Activated CD8-positive, alpha-beta memory T cell treated with anti-CD3 and anti-CD28 coated beads, Interleukin-2, amount 10 ng/mL, durations not matched to agents 7 days and 5 days (primary cell): ENCODE results near the gene CEBPZ. TPM values are rescaled to one million over a fixed set of nuclear protein-coding genes. Genes with fewer than 3 reads are reported as not detected.

Experiments used
- ATAC-seq: fragments of 150-1000 bp; cut with Tn5 transposase; one replicate; pipeline ENCODE4 v1.10.0; 2021; ENCODE audit warnings: moderate library complexity
- CTCF ChIA-PET: fragments of 350-600 bp; sonication (Branson Sonifier 250); formaldehyde crosslinking; loops from one replicate; lab custom pipeline; 2021; ENCODE audit warnings: antibody characterized with exemption; lab: Charles Lee
- DNase-seq: peaks from one replicate; pipeline ENCODE4 v3.0.0-alpha.2; 2020
- H3K27ac Mint-ChIP-seq: one replicate; pipeline ENCODE4 v1.8.0; 2021; ENCODE audit warnings: mild to moderate bottlenecking, mixed read lengths
- H3K27me3 Mint-ChIP-seq: one replicate; pipeline ENCODE4 v1.8.0; 2021; ENCODE audit warnings: mixed read lengths
- H3K36me3 Mint-ChIP-seq: one replicate; pipeline ENCODE4 v1.8.0; 2021; ENCODE audit warnings: mild to moderate bottlenecking, mixed read lengths
- H3K4me1 Mint-ChIP-seq: one replicate; pipeline ENCODE4 v1.8.0; 2021; ENCODE audit warnings: mixed read lengths
- H3K4me3 Mint-ChIP-seq: one replicate; pipeline ENCODE4 v1.8.0; 2021; ENCODE audit warnings: mild to moderate bottlenecking, moderate library complexity, mixed read lengths
- H3K9me3 Mint-ChIP-seq: one replicate; pipeline ENCODE4 v1.8.0; 2022; ENCODE audit warnings: low read depth, mixed read lengths
- total RNA-seq, 2 experiments: library from RNA; stranded (reverse); gene quantifications; one replicate each; pipeline ENCODE4 v1.2.3, GENCODE V29; 2021

CEBPZ gene
- total RNA-seq, 2 experiments from 2014 or later: 52.2 to 73.3 TPM

DNA sequence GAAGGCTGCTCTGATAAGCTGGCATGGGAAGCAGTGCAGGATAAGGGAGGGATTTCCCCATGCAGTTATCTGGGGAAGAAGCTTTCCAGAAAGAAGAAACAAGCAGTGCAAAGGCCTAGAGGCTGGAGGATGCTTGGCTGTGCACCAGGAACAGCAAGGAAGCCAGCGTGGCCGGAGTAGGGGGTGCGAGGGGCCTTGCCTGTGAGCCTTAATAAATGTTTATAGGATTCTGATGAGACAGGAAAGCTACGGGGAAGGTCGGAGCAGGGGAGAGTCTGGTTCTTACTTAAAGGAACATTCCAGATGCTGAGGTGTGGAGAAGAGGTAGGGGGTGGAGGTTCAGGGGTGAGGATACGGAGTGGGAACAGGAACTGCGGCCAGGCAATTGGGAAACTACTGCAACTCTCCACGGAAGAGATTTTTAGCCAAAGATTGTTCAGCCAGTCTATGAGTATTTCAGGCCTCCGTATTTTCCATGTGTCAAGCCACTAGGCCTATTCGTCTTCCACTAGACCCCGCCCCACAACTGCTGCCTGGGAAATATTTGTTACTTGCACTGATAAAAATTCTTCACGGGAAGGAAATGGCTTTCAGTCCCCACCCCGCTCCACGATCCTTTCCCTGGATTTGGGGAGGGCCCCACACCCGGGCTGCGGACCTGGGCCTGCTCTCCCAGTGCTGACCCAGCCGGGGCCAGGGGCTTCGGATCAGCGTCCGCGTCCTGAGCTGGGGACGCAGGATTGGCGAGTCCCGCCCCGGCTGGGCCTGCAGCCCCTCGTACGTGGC, 75.1 kb downstream of the CEBPZ start:
- Mint-ChIP-seq H3K4me1 (peaks cover 51% of the 10 kb centered on the region), H3K27ac (peak overlapping the region; percentile 98), H3K27me3 (no peaks in the 10 kb centered on the region), H3K4me3 (peak overlapping the region; percentile 98), H3K9me3 (no peaks in the 10 kb centered on the region), H3K36me3 (peaks cover 48% of the 10 kb centered on the region)
- ATAC-seq (peak; percentile 26), DNase-seq (peak; percentile 61)
- CTCF ChIA-PET: interaction anchor here (0.6 to 1.4 kb wide), 5 partner anchors 40 to 82 kb away, joined by 3 to 4 read pairs (median 3); partner anchors contain the start of gene CEBPZOS

DNA sequence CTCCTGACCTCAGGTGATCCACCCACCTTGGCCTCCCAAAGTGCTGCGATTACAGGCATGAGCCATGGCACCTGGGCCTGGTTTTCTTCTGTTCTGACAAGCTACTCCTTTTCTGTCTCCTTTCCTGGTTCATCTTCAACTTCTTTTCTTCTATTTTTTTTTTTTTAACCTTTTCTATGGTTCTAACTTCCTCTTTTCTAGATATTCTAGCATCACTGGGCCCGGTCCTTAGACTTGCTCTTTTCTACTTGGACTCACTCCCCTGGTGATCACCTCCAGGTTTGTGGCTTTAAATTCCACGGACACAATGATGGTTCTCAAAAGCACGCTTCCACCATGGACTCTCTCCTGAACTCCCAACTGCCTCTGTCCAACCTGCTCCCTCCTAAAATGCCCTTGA, 76.6 kb downstream of the CEBPZ start:
- peaks cover 57% of the 10 kb centered on the region for H3K36me3 Mint-ChIP-seq
- DNase-seq (no peak), ATAC-seq (no peak)
- peak overlapping the region; percentile 98 for H3K4me3 Mint-ChIP-seq
- H3K9me3 Mint-ChIP-seq: no peaks in the 10 kb centered on the region
- peak overlapping the region; percentile 98 for H3K27ac Mint-ChIP-seq
- CTCF ChIA-PET: interaction anchor here (1.4 kb wide), 1 partner anchor 44 kb away, joined by 4 read pairs; no protein-coding TSS in a partner anchor
- H3K4me1 Mint-ChIP-seq: peaks cover 63% of the 10 kb centered on the region
- H3K27me3 Mint-ChIP-seq: no peaks in the 10 kb centered on the region

DNA sequence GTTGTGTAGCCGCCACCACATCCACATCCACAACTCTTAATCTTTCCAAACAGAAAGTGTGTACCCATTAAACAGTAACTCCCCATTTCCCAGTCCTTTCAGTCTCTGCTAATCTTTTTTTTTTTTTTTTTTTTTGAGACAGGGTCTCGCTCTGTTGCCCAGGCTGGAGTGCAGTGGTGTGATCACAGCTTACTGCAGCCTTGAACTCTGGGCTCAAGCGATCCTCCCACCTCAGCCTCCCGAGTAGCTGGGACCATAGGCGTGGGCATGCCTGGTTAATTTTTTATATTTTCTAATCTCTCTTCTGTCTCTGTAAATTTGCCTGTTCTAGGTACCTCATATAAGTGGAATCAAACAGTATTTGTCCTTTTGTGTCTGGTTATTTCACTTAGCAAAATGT, 78.2 kb downstream of the CEBPZ start:
- peaks cover 72% of the 10 kb centered on the region for H3K4me1 Mint-ChIP-seq
- H3K27ac Mint-ChIP-seq: peak overlapping the region; percentile 25
- H3K4me3 Mint-ChIP-seq: no peak overlapping the region
- H3K27me3 Mint-ChIP-seq: no peaks in the 10 kb centered on the region
- no peak for ATAC-seq
- H3K9me3 Mint-ChIP-seq: no peaks in the 10 kb centered on the region
- DNase-seq: no peak
- CTCF ChIA-PET: no interaction called here
- H3K36me3 Mint-ChIP-seq: peaks cover 69% of the 10 kb centered on the region

Other genes starting within 250 kb of the CEBPZ start
- 10 to 100 TPM; 14.8 to 15.2 TPM for gene HEATR5B, start 147.2 kb downstream of the CEBPZ start, total RNA-seq
- gene GPATCH11, start 147.1 kb downstream of the CEBPZ start, total RNA-seq: 10 to 100 TPM in 1 of 2 experiments, 1 to 10 TPM in 1; 9.9 to 12.8 TPM
- gene EIF2AK2, start 74.6 kb downstream of the CEBPZ start, total RNA-seq: 100 to 1,000 TPM; 115 to 175 TPM
- not detected for gene SULT6B1, start 42.9 kb downstream of the CEBPZ start, total RNA-seq
- 10 to 100 TPM; 35.6 to 37.9 TPM for gene CEBPZOS, start 35.1 kb downstream of the CEBPZ start, total RNA-seq
- gene NDUFAF7, start 62 bp upstream of the CEBPZ start, total RNA-seq: 10 to 100 TPM; 18.1 to 24.8 TPM
- gene PRKD3, start 93.2 kb upstream of the CEBPZ start, total RNA-seq: 10 to 100 TPM; 26.0 to 39.6 TPM
- 1 to 10 TPM in 1 of 2 experiments, not detected in 1; 1.9 TPM for gene QPCT, start 113.0 kb upstream of the CEBPZ start, total RNA-seq